H1 (cell line): ENCODE results near the gene CHRNA3. TPM values are rescaled to one million over a fixed set of nuclear protein-coding genes. Genes with fewer than 3 reads are reported as not detected.

Experiments used
- KDM1A ChIP-seq: fragments of 200-600, 300-600 bp; sonication (generic); IDR thresholded peaks from 2 replicates; pipeline ENCODE4 v1.7.1; 2016; ENCODE audit warnings: mild to moderate bottlenecking, low read length, borderline replicate concordance
- NANOG ChIP-seq: IDR thresholded peaks from 2 replicates; pipeline ENCODE4 v1.6.1; 2011; ENCODE audit warnings: low read length, low read depth, mild to moderate bottlenecking, inconsistent platforms; ENCODE audit not compliant: insufficient read depth, poor library complexity, severe bottlenecking
- RXRA ChIP-seq: IDR thresholded peaks from 2 replicates; pipeline ENCODE4 v1.6.1; 2011; ENCODE audit warnings: low read depth, mild to moderate bottlenecking, low read length, moderate library complexity; ENCODE audit not compliant: insufficient read depth
- ZNF274 ChIP-seq: IDR thresholded peaks from 2 replicates; pipeline ENCODE4 v1.7.0; 2012; ENCODE audit warnings: low read length, borderline replicate concordance; ENCODE audit errors: extremely low read depth
- polyA plus RNA-seq, 7 experiments: library from polyadenylated mRNA; depleted of rRNA in 3 of 7; stranded (reverse) in 5 of 7; unstranded in 2 of 7; fragments of >200 nt in 5 of 7; fragments of 200-250 nt in 2 of 7; gene quantifications; 1 replicate in 5 of 7; 2 replicates in 1 of 7; 4 replicates in 1 of 7; pipeline versions ENCODE4 v1.2.1 to v1.2.3, GENCODE V29; 2011 to 2013; ENCODE audit warnings: missing spikeins in 2 of 7, mixed read lengths in 2 of 7
- total RNA-seq: library from RNA; stranded (reverse); fragmentation: NEBNext Ultra II Directional; extraction: Animal tissue kit (Norgen Biotek cat#: 25700); gene quantifications from 2 replicates; pipeline ENCODE4 v1.2.1, GENCODE V29; 2021

CHRNA3 gene
- total and polyA plus RNA-seq, 2 of the 8 experiments (the other 6 are each of a cell fraction or from before 2014, with no cell fraction given): 2.1 to 4.7 TPM

DNA sequence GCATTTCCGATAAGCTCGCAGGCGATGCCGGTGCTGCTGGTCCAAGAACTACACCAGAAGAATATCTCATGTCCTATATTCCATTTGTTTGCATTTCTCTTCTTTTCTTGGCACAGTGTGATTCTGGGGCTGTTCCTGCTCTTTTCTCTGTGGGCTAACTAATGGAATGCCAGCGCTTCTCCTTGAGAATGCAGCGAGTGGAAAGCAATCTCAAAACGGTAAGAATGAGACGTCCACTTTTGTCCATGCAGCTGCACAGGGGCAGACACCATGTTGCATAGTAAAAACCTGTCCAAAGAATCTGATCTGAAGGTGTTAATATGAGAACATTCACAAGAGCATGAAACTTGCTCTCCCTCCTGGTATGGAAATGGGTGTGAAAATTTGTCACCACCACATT, 6.6 kb upstream of the CHRNA3 start (continued):
- TF ChIP-seq RXRA (no peak), KDM1A (no peak), NANOG (no peak), ZNF274 (no peak)
